ENCODE measurements around the gene DALRD3. TPM values are rescaled to one million over a fixed set of nuclear protein-coding genes. Genes with fewer than 3 reads are reported as not detected.

The DALRD3 gene
- total and polyA plus RNA-seq, 9 donors = 21.4 to 39.7 (median 27.8) TPM

GRCh38 chr3:49005998-49006397 is 12.4 kb downstream of the DALRD3 start:
- Histone ChIP-seq H3K27me3 (ENCODE audit: control insufficient read depth, insufficient read depth, low read length) (no peaks in the 10 kb centered on the region), H3K9me3 (replicated peaks; ENCODE audit: control insufficient read depth, low read depth, low read length) (no peaks in the 10 kb centered on the region)
- 92% methylated on average over 4 of the region's 5 CpGs for WGBS (ENCODE audit: insufficient coverage)

DNA sequence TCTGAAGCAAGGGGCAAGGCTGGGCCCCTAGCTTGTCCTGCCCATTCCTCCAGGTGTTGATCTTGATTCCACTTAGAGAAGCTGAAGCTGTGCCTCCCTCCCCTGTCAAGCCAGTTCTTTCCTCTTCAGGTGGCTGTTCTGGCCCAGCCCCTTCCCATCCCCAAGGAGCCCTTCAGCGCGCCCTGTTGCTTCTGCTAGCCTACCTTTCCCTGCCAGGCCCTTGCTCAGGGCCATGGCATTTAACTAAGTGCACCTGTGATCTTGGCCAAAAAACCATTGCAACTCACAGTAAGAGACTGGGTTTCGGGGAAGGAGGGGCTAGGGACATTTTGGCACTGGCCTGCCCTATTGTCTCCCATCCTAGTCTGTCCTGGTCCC is 13.1 kb downstream of the DALRD3 start:
- Histone ChIP-seq H3K9me3 (replicated peaks; ENCODE audit: control insufficient read depth, low read depth, low read length) (no peaks in the 10 kb centered on the region), H3K4me1 (ENCODE audit: control insufficient read depth, insufficient read depth, low read length) (peaks cover 20% of the 10 kb centered on the region), H3K27ac (ENCODE audit: low read length) (no peak overlapping the region), H3K27me3 (ENCODE audit: control insufficient read depth, insufficient read depth, low read length) (no peaks in the 10 kb centered on the region), H3K4me3 (ENCODE audit: low read length) (no peak overlapping the region), H3K36me3 (ENCODE audit: control insufficient read depth, insufficient read depth, low read length) (no peaks in the 10 kb centered on the region)
- 97% methylated on average over 3 of the region's 3 CpGs for WGBS (ENCODE audit: insufficient coverage)
- DNase-seq = no peak

More at GRCh38 chr3:49005998-49006397, 12.4 kb downstream of the DALRD3 start:
- DNase-seq = peak; percentile 33
- Histone ChIP-seq H3K4me3 (ENCODE audit: low read length) (peak overlapping the region; percentile 97), H3K4me1 (ENCODE audit: control insufficient read depth, insufficient read depth, low read length) (peaks cover 20% of the 10 kb centered on the region), H3K27ac (ENCODE audit: low read length) (peak overlapping the region; percentile 99), H3K36me3 (ENCODE audit: control insufficient read depth, insufficient read depth, low read length) (no peaks in the 10 kb centered on the region)

- H3K27me3 ChIP-seq (ENCODE audit: control insufficient read depth, insufficient read depth, low read length) = no peaks in the 10 kb centered on the region
- DNase-seq = peak; percentile 31
- 87% methylated on average over 14 of the region's 16 CpGs for WGBS (ENCODE audit: insufficient coverage)
These were observed 13.8 kb downstream of the DALRD3 start for GRCh38 chr3:49004352-49005302.

GRCh38 chr3:49001155-49001554 is 17.2 kb downstream of the DALRD3 start:
- no peak for DNase-seq
- Histone ChIP-seq H3K36me3 (ENCODE audit: control insufficient read depth, insufficient read depth, low read length) (peaks cover 8% of the 10 kb centered on the region), H3K9me3 (replicated peaks; ENCODE audit: control insufficient read depth, low read depth, low read length) (no peaks in the 10 kb centered on the region), H3K4me3 (ENCODE audit: low read length) (no peak overlapping the region), H3K4me1 (ENCODE audit: control insufficient read depth, insufficient read depth, low read length) (peaks cover 3% of the 10 kb centered on the region), H3K27ac (ENCODE audit: low read length) (no peak overlapping the region), H3K27me3 (ENCODE audit: control insufficient read depth, insufficient read depth, low read length) (no peaks in the 10 kb centered on the region)
- 89% methylated on average over 5 of the region's 6 CpGs for WGBS (ENCODE audit: insufficient coverage)

More at GRCh38 chr3:49004352-49005302, 13.8 kb downstream of the DALRD3 start:
- Histone ChIP-seq H3K4me1 (ENCODE audit: control insufficient read depth, insufficient read depth, low read length) (peaks cover 20% of the 10 kb centered on the region), H3K36me3 (ENCODE audit: control insufficient read depth, insufficient read depth, low read length) (no peaks in the 10 kb centered on the region), H3K27ac (ENCODE audit: low read length) (no peak overlapping the region), H3K9me3 (replicated peaks; ENCODE audit: control insufficient read depth, low read depth, low read length) (no peaks in the 10 kb centered on the region), H3K4me3 (ENCODE audit: low read length) (no peak overlapping the region)

- Histone ChIP-seq H3K9me3 (replicated peaks; ENCODE audit: control insufficient read depth, low read depth, low read length) (no peaks in the 10 kb centered on the region), H3K4me3 (ENCODE audit: low read length) (no peak overlapping the region)
These were observed 19.1 kb downstream of the DALRD3 start for GRCh38 chr3:48999085-48999858.

GRCh38 chr3:48997714-48998637 is 20.4 kb downstream of the DALRD3 start:
- Histone ChIP-seq H3K27me3 (ENCODE audit: control insufficient read depth, insufficient read depth, low read length) (no peaks in the 10 kb centered on the region), H3K27ac (ENCODE audit: low read length) (no peak overlapping the region), H3K4me3 (ENCODE audit: low read length) (no peak overlapping the region), H3K36me3 (ENCODE audit: control insufficient read depth, insufficient read depth, low read length) (peaks cover 13% of the 10 kb centered on the region), H3K4me1 (ENCODE audit: control insufficient read depth, insufficient read depth, low read length) (no peaks in the 10 kb centered on the region), H3K9me3 (replicated peaks; ENCODE audit: control insufficient read depth, low read depth, low read length) (no peaks in the 10 kb centered on the region)
- WGBS (ENCODE audit: insufficient coverage) = 55% methylated on average over 16 of the region's 20 CpGs
- DNase-seq = no peak

More at GRCh38 chr3:48999085-48999858, 19.1 kb downstream of the DALRD3 start:
- DNase-seq = no peak
- Histone ChIP-seq H3K27me3 (ENCODE audit: control insufficient read depth, insufficient read depth, low read length) (no peaks in the 10 kb centered on the region), H3K4me1 (ENCODE audit: control insufficient read depth, insufficient read depth, low read length) (no peaks in the 10 kb centered on the region), H3K27ac (ENCODE audit: low read length) (no peak overlapping the region), H3K36me3 (ENCODE audit: control insufficient read depth, insufficient read depth, low read length) (peaks cover 10% of the 10 kb centered on the region)
- 66% methylated on average over 6 of the region's 8 CpGs for WGBS (ENCODE audit: insufficient coverage)

DNA sequence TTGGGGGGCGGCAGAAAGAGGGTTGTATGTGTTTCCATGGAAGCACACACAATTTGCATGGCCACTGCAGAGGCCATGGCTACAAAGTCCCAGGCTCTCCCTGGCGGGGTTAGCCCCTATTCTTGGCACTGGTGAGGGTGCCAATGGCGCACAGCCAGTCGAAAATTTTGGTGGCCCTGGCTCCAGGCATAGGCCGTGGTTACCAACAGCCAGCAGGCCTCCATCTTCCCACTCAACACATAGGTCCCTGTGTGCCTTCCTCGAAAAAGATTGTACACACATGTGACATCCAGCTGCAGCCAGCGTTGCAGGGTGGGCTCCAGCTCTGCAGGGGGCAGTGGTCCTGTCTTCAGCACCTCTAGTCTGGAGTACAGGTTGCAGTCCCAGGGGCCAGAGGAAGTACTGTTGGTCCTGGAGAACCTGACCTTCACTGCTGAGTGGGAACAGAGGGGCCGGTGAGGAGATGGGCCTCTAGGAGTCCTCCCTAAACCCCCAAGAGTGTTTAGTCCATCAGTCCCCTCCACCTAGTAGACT is 21.2 kb downstream of the DALRD3 start:
- no peaks in the 10 kb centered on the region for H3K9me3 ChIP-seq (replicated peaks; ENCODE audit: control insufficient read depth, low read depth, low read length)
- DNase-seq = no peak
- no peak overlapping the region for H3K4me3 ChIP-seq (ENCODE audit: low read length)
- no peaks in the 10 kb centered on the region for H3K27me3 ChIP-seq (ENCODE audit: control insufficient read depth, insufficient read depth, low read length)
- peaks cover 13% of the 10 kb centered on the region for H3K36me3 ChIP-seq (ENCODE audit: control insufficient read depth, insufficient read depth, low read length)
- no peaks in the 10 kb centered on the region for H3K4me1 ChIP-seq (ENCODE audit: control insufficient read depth, insufficient read depth, low read length)
- 77% methylated on average over 6 of the region's 8 CpGs for WGBS (ENCODE audit: insufficient coverage)
- no peak overlapping the region for H3K27ac ChIP-seq (ENCODE audit: low read length)

GRCh38 chr3:48996640-48997039 is 21.7 kb downstream of the DALRD3 start:
- Histone ChIP-seq H3K4me3 (ENCODE audit: low read length) (no peak overlapping the region), H3K27ac (ENCODE audit: low read length) (no peak overlapping the region), H3K36me3 (ENCODE audit: control insufficient read depth, insufficient read depth, low read length) (peaks cover 13% of the 10 kb centered on the region), H3K9me3 (replicated peaks; ENCODE audit: control insufficient read depth, low read depth, low read length) (no peaks in the 10 kb centered on the region), H3K4me1 (ENCODE audit: control insufficient read depth, insufficient read depth, low read length) (peaks cover 2% of the 10 kb centered on the region), H3K27me3 (ENCODE audit: control insufficient read depth, insufficient read depth, low read length) (no peaks in the 10 kb centered on the region)
- DNase-seq = no peak
- WGBS (ENCODE audit: insufficient coverage) = 89% methylated on average over 8 of the region's 8 CpGs

- Histone ChIP-seq H3K27ac (ENCODE audit: low read length) (no peak overlapping the region), H3K4me3 (ENCODE audit: low read length) (no peak overlapping the region), H3K4me1 (ENCODE audit: control insufficient read depth, insufficient read depth, low read length) (peaks cover 19% of the 10 kb centered on the region), H3K27me3 (ENCODE audit: control insufficient read depth, insufficient read depth, low read length) (no peaks in the 10 kb centered on the region), H3K36me3 (ENCODE audit: control insufficient read depth, insufficient read depth, low read length) (peaks cover 13% of the 10 kb centered on the region), H3K9me3 (replicated peaks; ENCODE audit: control insufficient read depth, low read depth, low read length) (no peaks in the 10 kb centered on the region)
- no peak for DNase-seq
These were observed 24.5 kb downstream of the DALRD3 start for GRCh38 chr3:48993834-48994233.
